ENCODE data around the gene EXOC6B. TPM values are rescaled to one million over a fixed set of nuclear protein-coding genes. Genes with fewer than 3 reads are reported as not detected.

EXOC6B gene
- polyA plus RNA-seq, 2 of the 4 experiments (the other 2 are of a cell fraction) = 15.5 to 24.7 TPM

GRCh38 chr2:72140621-72140960, 685.2 kb downstream of the EXOC6B start:
- Histone ChIP-seq H3K4me1 (peaks cover 39% of the 10 kb centered on the region), H3K4me3 (no peak overlapping the region), H3K9me3 (no peaks in the 10 kb centered on the region), H3K27ac (no peak overlapping the region), H3K4me2 (no peak overlapping the region)
- DNase-seq (ENCODE audit: low read depth in 1 of 2, low spot score in 1 of 2) (no peak), FAIRE-seq (no peak), ATAC-seq (no peak)
- 90% methylated on average over 4 of the region's 4 CpGs for whole genome bisulfite sequencing (ENCODE audit: missing lambda C conversion rate)
- ChIA-PET POLR2A (no interaction called here), CTCF (interaction anchor here (0.7 to 4.5 kb wide), 6 partner anchors 8 to 362 kb away, joined by 3 to 37 read pairs (median 3); no protein-coding TSS in a partner anchor)
- TF ChIP-seq JUN (IDR thresholded peaks at IDR 0.05) (no peak), RNF2 (IDR thresholded peaks at IDR 0.05; ENCODE audit: borderline replicate concordance, low read depth) (no peak), POLR2A (IDR thresholded peaks at IDR 0.05; ENCODE audit: low read length) (no peak), SMC3 (IDR thresholded peaks at IDR 0.05) (no peak), ZNF302 (CRISPR knock-in tag; IDR thresholded peaks at IDR 0.05) (no peak), NPAS2 (CRISPR knock-in tag; IDR thresholded peaks at IDR 0.05; ENCODE audit: borderline replicate concordance) (no peak)

DNA sequence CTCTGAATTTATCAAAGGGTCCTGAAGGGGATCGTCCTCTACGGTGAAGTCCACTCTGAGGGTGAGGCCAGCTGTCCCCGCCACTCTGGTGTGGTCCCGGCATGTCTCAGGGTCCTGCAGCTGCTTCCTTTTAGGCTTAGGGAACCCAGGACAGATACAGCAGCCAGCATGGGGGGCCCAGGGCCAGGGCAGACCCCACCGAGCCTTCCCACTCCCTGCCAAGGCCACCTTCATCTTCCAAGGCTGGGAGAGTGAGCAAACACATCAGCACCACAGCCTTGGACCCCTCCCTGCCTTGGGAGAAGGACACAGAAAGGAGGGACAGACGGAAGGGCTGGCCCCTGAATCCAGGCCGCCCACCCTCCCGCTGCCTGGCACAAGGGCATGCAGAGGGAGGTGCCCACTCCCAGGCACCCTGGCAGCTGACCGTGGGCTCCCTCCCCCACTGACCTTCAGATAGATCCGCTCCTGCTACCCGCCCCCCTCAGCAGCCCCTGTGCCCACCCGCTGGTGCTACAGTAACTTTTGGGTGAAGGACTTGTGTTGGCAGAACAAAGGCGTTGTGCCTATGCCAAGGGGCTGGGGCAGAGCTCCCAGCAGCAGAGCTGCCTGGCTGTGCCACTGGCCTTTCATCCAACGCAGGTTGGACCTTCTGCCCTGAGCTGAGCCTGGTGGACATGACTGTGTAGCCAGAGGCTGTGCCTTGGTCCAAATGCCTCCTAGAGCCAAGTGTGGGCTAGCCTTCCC, 685.8 kb downstream of the EXOC6B start:
- WGBS (ENCODE audit: missing lambda C conversion rate) = 95% methylated on average over 10 of the region's 14 CpGs
- H3K27ac ChIP-seq = no peak overlapping the region
- H3K4me3 ChIP-seq = no peak overlapping the region
- ChIA-PET POLR2A (interaction anchor here (0.5 kb wide), 1 partner anchor 1431 kb away, joined by 4 read pairs; no protein-coding TSS in a partner anchor), CTCF (interaction anchor here (0.7 to 4.5 kb wide), 11 partner anchors 8 to 594 kb away, joined by 3 to 37 read pairs (median 3); partner anchors contain the start of gene CYP26B1)
- H3K9me3 ChIP-seq = no peaks in the 10 kb centered on the region
- peaks cover 39% of the 10 kb centered on the region for H3K4me1 ChIP-seq
- ATAC-seq = no peak
- no peak for FAIRE-seq
- H3K4me2 ChIP-seq = no peak overlapping the region
- DNase-seq (ENCODE audit: low read depth in 1 of 2, low spot score in 1 of 2) = no peak
- TF ChIP-seq PHF8 (IDR thresholded peaks at IDR 0.05; ENCODE audit: borderline replicate concordance, low read depth) = no peak
- TF ChIP-seq PBX3 (IDR thresholded peaks at IDR 0.05) = no peak
- TF ChIP-seq HOXB13 (CRISPR knock-in tag; IDR thresholded peaks at IDR 0.05; ENCODE audit: low read depth) = no peak
- TF ChIP-seq, protein P1, sequence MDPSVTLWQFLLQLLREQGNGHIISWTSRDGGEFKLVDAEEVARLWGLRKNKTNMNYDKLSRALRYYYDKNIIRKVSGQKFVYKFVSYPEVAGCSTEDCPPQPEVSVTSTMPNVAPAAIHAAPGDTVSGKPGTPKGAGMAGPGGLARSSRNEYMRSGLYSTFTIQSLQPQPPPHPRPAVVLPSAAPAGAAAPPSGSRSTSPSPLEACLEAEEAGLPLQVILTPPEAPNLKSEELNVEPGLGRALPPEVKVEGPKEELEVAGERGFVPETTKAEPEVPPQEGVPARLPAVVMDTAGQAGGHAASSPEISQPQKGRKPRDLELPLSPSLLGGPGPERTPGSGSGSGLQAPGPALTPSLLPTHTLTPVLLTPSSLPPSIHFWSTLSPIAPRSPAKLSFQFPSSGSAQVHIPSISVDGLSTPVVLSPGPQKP (IDR thresholded peaks at IDR 0.05; ENCODE audit: low read depth, low read length) = no peak
- TF ChIP-seq SMC3 (IDR thresholded peaks at IDR 0.05) = no peak
- TF ChIP-seq NPAS2 (CRISPR knock-in tag; IDR thresholded peaks at IDR 0.05; ENCODE audit: borderline replicate concordance) = no peak
- TF ChIP-seq POLR2AphosphoS2 (conservative IDR thresholded peaks at IDR 0.05; ENCODE audit: low read length) = no peak

DNA sequence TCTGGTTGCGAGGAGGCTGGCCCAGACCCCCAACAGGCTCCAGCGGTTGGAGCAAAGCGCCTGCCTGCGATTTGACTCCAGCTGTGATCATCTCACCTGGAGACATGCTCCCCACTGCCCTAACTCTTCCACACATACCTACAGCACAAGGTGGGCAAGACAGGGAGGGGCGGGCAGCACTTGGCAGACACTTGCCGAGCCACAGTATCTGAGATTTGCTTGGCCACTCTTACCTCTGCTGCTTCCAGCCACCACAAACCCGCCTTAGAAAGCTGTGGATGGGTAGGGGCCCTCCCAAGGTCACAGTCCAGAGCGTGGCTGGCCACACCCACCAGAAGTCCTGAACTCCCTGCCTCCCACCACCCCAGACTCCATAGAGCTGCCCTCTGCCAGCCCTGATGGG, 686.4 kb downstream of the EXOC6B start:
- TF ChIP-seq HOXB13 (CRISPR knock-in tag; IDR thresholded peaks at IDR 0.05; ENCODE audit: low read depth) (no peak), NR3C1 (IDR thresholded peaks at IDR 0.05) (no peak), TP53 (CRISPR knock-in tag; IDR thresholded peaks at IDR 0.05) (no peak), RFX5 (IDR thresholded peaks at IDR 0.05) (no peak), USF2 (IDR thresholded peaks at IDR 0.05) (no peak), MYC (IDR thresholded peaks at IDR 0.05; ENCODE audit: borderline replicate concordance, low read length) (no peak), FOXS1 (CRISPR knock-in tag; IDR thresholded peaks at IDR 0.05) (no peak), MAFK (IDR thresholded peaks at IDR 0.05; ENCODE audit: partially characterized antibody) (no peak), ZNF302 (CRISPR knock-in tag; IDR thresholded peaks at IDR 0.05) (no peak), NPAS2 (CRISPR knock-in tag; IDR thresholded peaks at IDR 0.05; ENCODE audit: borderline replicate concordance) (no peak)
- TF ChIP-seq, protein P2, sequence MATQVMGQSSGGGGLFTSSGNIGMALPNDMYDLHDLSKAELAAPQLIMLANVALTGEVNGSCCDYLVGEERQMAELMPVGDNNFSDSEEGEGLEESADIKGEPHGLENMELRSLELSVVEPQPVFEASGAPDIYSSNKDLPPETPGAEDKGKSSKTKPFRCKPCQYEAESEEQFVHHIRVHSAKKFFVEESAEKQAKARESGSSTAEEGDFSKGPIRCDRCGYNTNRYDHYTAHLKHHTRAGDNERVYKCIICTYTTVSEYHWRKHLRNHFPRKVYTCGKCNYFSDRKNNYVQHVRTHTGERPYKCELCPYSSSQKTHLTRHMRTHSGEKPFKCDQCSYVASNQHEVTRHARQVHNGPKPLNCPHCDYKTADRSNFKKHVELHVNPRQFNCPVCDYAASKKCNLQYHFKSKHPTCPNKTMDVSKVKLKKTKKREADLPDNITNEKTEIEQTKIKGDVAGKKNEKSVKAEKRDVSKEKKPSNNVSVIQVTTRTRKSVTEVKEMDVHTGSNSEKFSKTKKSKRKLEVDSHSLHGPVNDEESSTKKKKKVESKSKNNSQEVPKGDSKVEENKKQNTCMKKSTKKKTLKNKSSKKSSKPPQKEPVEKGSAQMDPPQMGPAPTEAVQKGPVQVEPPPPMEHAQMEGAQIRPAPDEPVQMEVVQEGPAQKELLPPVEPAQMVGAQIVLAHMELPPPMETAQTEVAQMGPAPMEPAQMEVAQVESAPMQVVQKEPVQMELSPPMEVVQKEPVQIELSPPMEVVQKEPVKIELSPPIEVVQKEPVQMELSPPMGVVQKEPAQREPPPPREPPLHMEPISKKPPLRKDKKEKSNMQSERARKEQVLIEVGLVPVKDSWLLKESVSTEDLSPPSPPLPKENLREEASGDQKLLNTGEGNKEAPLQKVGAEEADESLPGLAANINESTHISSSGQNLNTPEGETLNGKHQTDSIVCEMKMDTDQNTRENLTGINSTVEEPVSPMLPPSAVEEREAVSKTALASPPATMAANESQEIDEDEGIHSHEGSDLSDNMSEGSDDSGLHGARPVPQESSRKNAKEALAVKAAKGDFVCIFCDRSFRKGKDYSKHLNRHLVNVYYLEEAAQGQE (IDR thresholded peaks at IDR 0.05) = no peak
- 95% methylated on average over 8 of the region's 8 CpGs for WGBS (ENCODE audit: missing lambda C conversion rate)
- Histone ChIP-seq H3K4me2 (no peak overlapping the region), H3K4me1 (peaks cover 39% of the 10 kb centered on the region), H3K9me3 (no peaks in the 10 kb centered on the region), H3K27ac (0 out of 6 replicates have a peak overlapping the region, but pooled peaks of 1 of the 2 experiments have one; percentile 63), H3K4me3 (no peak overlapping the region)
- ChIA-PET POLR2A (interaction anchor here (0.5 kb wide), 1 partner anchor 1430 kb away, joined by 4 read pairs; no protein-coding TSS in a partner anchor), CTCF (interaction anchor here (0.8 to 4.5 kb wide), 8 partner anchors 9 to 594 kb away, joined by 3 to 37 read pairs (median 4); partner anchors contain the start of gene CYP26B1)
- ATAC-seq (no peak), DNase-seq (ENCODE audit: low read depth in 1 of 2, low spot score in 1 of 2) (no peak), FAIRE-seq (no peak)
